ENCODE measurements around the gene GOLGA2. TPM values are rescaled to one million over a fixed set of nuclear protein-coding genes. Genes with fewer than 3 reads are reported as not detected.

GOLGA2 gene
- total and polyA plus RNA-seq, 2 of the 4 experiments (the other 2 are of a cell fraction) = 118 to 146 TPM

DNA sequence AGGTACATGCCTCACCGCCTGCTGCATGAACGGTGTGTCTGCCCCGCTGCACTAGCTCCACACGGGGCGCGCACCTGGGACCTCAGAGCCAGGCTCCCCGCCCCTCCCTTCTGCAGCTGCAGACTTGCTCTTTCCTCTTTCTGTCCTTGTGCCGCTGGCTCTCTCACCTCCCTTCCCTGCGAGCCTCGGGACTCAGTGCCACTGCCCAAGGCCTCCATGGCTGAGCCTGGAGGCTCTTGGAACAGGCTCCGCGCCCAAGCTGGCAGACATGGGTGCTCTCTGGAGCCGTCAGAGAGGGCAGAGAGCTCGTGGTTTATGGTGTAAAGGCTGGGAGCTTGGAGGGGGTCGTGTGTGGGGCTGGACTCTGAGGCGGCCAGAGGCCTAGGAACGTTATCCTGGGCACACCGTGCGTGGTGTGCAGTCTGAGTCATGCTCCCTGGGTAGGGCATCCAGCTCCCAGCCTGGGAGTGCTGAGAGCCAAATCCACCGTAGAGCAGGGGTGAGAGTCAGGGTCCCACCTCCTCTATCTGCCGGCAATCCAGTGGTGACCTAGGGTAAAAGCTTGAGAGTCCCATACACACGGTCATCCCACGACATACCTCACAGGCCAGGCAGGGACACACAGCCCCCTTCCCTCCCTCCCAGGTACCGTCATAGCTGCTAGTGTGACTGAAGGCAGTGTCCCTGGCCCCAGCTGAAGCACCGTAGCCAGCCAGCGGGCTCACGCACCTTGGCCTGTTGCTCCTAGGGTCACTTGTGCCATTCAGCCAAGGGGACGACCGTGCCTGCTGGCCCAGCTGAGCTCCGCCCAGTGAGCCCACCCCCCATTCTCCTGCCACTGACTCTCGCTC is 22.4 kb downstream of the GOLGA2 start:
- ATAC-seq (ENCODE audit: low read depth) (no peak), DNase-seq (no peak)
- Histone ChIP-seq H3K4me2 (ENCODE audit: low read depth, low read length) (no peak overlapping the region), H3K4ac (ENCODE audit: low read depth, low read length) (no peak overlapping the region), H2BK20ac (ENCODE audit: low read depth, low read length) (no peak overlapping the region), H2AK5ac (ENCODE audit: low read depth, low read length) (no peak overlapping the region), H2BK15ac (ENCODE audit: low read depth, low read length) (no peak overlapping the region), H3K14ac (replicated peaks; ENCODE audit: low read depth, low read length) (no peak overlapping the region), H3K79me1 (ENCODE audit: low read depth in 1 of 2, low read length in 2 of 2) (no peaks in the 10 kb centered on the region), H3K23ac (ENCODE audit: low read depth, low read length) (no peak overlapping the region), H3K4me1 (ENCODE audit: control insufficient read depth, insufficient read depth, low read length) (no peaks in the 10 kb centered on the region), H3K27me3 (ENCODE audit: control insufficient read depth, insufficient read depth, low read length) (no peaks in the 10 kb centered on the region), H2AK9ac (replicated peaks; ENCODE audit: low read depth, low read length, poor library complexity) (no peak overlapping the region), H3K9ac (ENCODE audit: low read depth, low read length) (no peak overlapping the region), H3K18ac (ENCODE audit: low read depth, low read length) (no peak overlapping the region), H3K27ac (ENCODE audit: insufficient read depth, low read length) (no peak overlapping the region), H3K9me3 (ENCODE audit: control insufficient read depth, insufficient read depth, low read length) (no peaks in the 10 kb centered on the region), H4K20me1 (ENCODE audit: insufficient read depth, low read length) (peaks cover 18% of the 10 kb centered on the region), H2BK5ac (ENCODE audit: low read depth, low read length, poor library complexity, severe bottlenecking) (no peak overlapping the region), H3K56ac (ENCODE audit: extremely low read depth, insufficient read depth, low read length) (no peak overlapping the region), H2AFZ (replicated peaks; ENCODE audit: low read length, poor library complexity) (no peak overlapping the region), H3K4me3 (ENCODE audit: insufficient read depth, low read depth, low read length) (no peak overlapping the region), H3K9me1 (ENCODE audit: insufficient read depth, low read length) (no peaks in the 10 kb centered on the region), H3K36me3 (ENCODE audit: control insufficient read depth, insufficient read depth, low read length) (peaks cover 27% of the 10 kb centered on the region), H4K91ac (ENCODE audit: insufficient read depth, low read depth, low read length) (no peak overlapping the region), H4K8ac (ENCODE audit: low read depth in 2 of 2, low read length in 2 of 2) (no peak overlapping the region), H4K5ac (ENCODE audit: low read depth, low read length) (no peak overlapping the region), H2BK120ac (ENCODE audit: low read depth, low read length) (no peak overlapping the region)
- TF ChIP-seq RFX5 (IDR thresholded peaks at IDR 0.05; ENCODE audit: low read depth, low read length) (no peak), NFE2L2 (IDR thresholded peaks at IDR 0.05; ENCODE audit: low read depth, low read length) (no peak)
- in situ Hi-C loops (cut with MboI; ENCODE audit: low sequenced_read_pairs) = no loop called here
- dilution Hi-C loops (cut with HindIII; ENCODE audit: low sequenced_read_pairs, unreplicated experiment) = no loop called here
- 96% methylated on average over 19 of the region's 31 CpGs; no CpG with 5 or more reads in 1 of the 2 experiments for WGBS, 2 experiments (ENCODE audit: extremely low coverage in 2 of 2, insufficient read length in 1 of 2)
- CTCF ChIA-PET = no interaction called here
- no TSS peak for BruUV-seq (replicated peaks)
- POLR2A ChIA-PET (ENCODE audit: unreplicated experiment) = interaction anchor here (0.6 kb wide), 1 partner anchor 118 kb away, joined by 6 read pairs; the partner anchor contains the start of gene URM1
- intact Hi-C loops (cut with micrococcal nuclease) = no loop called here
